Kidney epithelial cell (primary cell): ENCODE data around the gene CLSTN2. TPM values are rescaled to one million over a fixed set of nuclear protein-coding genes. Genes with fewer than 3 reads are reported as not detected.

Experiments used
- DNase-seq: peaks from one replicate; pipeline ENCODE4 v3.0.0-alpha.2; 2010; ENCODE audit warnings: low read depth
- H3K27me3 ChIP-seq: 2 replicates; pipeline ENCODE4 v1.6.0; 2011; ENCODE audit warnings: low read length; ENCODE audit not compliant: control insufficient read depth, insufficient read depth
- H3K36me3 ChIP-seq: 2 replicates; pipeline ENCODE4 v1.5.1; 2011; ENCODE audit warnings: low read length; ENCODE audit not compliant: control insufficient read depth, insufficient read depth
- H3K4me3 ChIP-seq: 2 replicates; pipeline ENCODE4 v1.5.1; 2011; ENCODE audit warnings: low read depth, mild to moderate bottlenecking, control low read depth, low read length
- total RNA-seq: library from RNA; depleted of rRNA; stranded (reverse); fragments of >200 nt; gene quantifications from 2 replicates; pipeline ENCODE4 v1.2.3, GENCODE V29; 2015
- TF ChIP-seq, protein P1 (sequence below): IDR thresholded peaks from 2 replicates; pipeline ENCODE4 v1.5.1; 2011; ENCODE audit warnings: mild to moderate bottlenecking, moderate library complexity, low read length, control low read depth, inconsistent platforms; ENCODE audit not compliant: insufficient read depth, poor library complexity, severe bottlenecking

The CLSTN2 gene
- total RNA-seq, 1 donor from 2014 or later: 10.9 TPM

GRCh38 chr3:140298569-140299070 is 363.6 kb downstream of the CLSTN2 start:
- DNase-seq: no peak
- Histone ChIP-seq H3K4me3 (no peak overlapping the region), H3K36me3 (no peaks in the 10 kb centered on the region), H3K27me3 (no peaks in the 10 kb centered on the region)
- TF ChIP-seq, protein P1, sequence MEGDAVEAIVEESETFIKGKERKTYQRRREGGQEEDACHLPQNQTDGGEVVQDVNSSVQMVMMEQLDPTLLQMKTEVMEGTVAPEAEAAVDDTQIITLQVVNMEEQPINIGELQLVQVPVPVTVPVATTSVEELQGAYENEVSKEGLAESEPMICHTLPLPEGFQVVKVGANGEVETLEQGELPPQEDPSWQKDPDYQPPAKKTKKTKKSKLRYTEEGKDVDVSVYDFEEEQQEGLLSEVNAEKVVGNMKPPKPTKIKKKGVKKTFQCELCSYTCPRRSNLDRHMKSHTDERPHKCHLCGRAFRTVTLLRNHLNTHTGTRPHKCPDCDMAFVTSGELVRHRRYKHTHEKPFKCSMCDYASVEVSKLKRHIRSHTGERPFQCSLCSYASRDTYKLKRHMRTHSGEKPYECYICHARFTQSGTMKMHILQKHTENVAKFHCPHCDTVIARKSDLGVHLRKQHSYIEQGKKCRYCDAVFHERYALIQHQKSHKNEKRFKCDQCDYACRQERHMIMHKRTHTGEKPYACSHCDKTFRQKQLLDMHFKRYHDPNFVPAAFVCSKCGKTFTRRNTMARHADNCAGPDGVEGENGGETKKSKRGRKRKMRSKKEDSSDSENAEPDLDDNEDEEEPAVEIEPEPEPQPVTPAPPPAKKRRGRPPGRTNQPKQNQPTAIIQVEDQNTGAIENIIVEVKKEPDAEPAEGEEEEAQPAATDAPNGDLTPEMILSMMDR: no peak

DNA sequence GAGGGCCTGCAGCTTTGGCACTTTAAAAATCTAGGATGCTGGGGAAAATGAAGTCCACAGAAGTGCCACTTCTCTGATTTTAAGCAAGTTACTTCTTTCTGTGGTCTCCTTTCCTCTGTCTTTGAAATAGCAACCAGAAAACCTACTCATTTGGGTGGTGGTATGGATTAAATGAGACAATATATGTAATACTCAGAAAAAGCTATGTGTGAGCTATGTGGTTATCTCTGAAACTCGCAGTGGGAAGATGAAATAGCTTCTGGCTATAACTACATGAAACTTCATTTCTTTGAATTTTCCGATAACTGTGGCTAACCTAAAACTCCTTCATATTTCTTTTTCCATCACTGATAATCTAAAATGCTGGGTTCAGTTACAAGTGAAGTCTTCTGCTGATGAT is 368.9 kb downstream of the CLSTN2 start:
- H3K4me3 ChIP-seq: no peak overlapping the region
- H3K27me3 ChIP-seq: no peaks in the 10 kb centered on the region
- TF ChIP-seq, protein P1: no peak
- H3K36me3 ChIP-seq: no peaks in the 10 kb centered on the region
- no peak for DNase-seq

DNA sequence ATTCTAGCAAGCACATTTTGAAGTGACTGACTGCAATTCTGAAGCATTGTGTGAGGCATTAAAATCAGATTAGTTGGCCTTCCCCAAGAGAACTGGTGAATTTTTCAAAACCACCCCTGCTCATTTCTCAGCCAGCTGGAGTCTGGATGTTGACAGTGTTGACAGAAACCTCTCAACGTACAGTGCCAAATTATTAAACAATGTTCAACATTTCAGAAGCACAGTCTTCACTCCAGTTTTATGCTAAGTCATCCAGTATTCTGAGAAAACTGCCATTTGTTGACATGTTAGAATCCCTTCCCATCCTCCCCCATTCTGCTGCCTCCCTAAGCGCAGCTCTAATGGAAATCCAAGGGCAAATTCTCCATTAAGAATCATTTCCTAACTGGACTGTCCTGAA is 373.6 kb downstream of the CLSTN2 start:
- H3K27me3 ChIP-seq: no peaks in the 10 kb centered on the region
- no peak overlapping the region for H3K4me3 ChIP-seq
- TF ChIP-seq, protein P1: no peak
- H3K36me3 ChIP-seq: no peaks in the 10 kb centered on the region
- DNase-seq: no peak

- no peaks in the 10 kb centered on the region for H3K27me3 ChIP-seq
- no peaks in the 10 kb centered on the region for H3K36me3 ChIP-seq
- H3K4me3 ChIP-seq: no peak overlapping the region
- TF ChIP-seq, protein P1: no peak
- no peak for DNase-seq
Observed at GRCh38 chr3:140311428-140311827, 376.4 kb downstream of the CLSTN2 start.

DNA sequence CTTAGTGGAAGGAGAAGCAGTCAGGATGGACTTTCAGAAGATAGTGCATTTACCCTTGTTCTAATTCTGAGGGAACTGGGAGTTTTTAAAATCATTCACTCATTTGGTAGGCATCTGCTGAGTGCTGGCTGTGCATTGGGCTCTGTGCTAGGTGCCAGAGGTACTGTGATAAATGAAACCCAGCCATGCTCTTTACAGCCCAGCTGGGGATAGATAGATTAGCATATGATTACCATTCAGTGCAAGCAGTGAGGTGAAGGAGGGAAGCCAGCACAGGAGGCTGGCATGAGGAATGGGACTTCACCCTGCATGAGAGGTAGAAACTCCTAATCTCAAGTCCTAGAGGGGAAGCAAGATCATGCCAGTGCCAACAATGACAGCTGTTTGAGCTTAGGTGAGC is 381.0 kb downstream of the CLSTN2 start:
- TF ChIP-seq, protein P1: no peak
- Histone ChIP-seq H3K36me3 (no peaks in the 10 kb centered on the region), H3K4me3 (no peak overlapping the region), H3K27me3 (no peaks in the 10 kb centered on the region)
- DNase-seq: no peak

GRCh38 chr3:140316466-140316865 is 381.5 kb downstream of the CLSTN2 start:
- H3K36me3 ChIP-seq: no peaks in the 10 kb centered on the region
- no peaks in the 10 kb centered on the region for H3K27me3 ChIP-seq
- no peak overlapping the region for H3K4me3 ChIP-seq
- TF ChIP-seq, protein P1: no peak
- DNase-seq: peak; percentile 21
